ENCODE measurements around the gene PAK4.
"Not testable (repeated sequence)": the region's sequence is repeated elsewhere in the genome, so short reads cannot be mapped to it uniquely, and the experiment has no call there.

PAK4 gene

GRCh38 chr19:39209196-39209595, 83.6 kb downstream of the PAK4 start:
- Histone ChIP-seq H3K27ac (ENCODE audit: low read depth, low read length) (no peak overlapping the region), H3K79me2 (ENCODE audit: insufficient read depth, low read length) (no peaks in the 10 kb centered on the region), H3K4me3 (ENCODE audit: insufficient read depth, low read length, poor library complexity, severe bottlenecking) (no peak overlapping the region), H3K27me3 (ENCODE audit: low read length) (no peaks in the 10 kb centered on the region), H3K9ac (ENCODE audit: low read length) (no peak overlapping the region), H2AFZ (ENCODE audit: low read depth, low read length, severe bottlenecking) (no peak overlapping the region), H3F3A (ENCODE audit: insufficient read depth) (no peaks in the 10 kb centered on the region), H3K9me3 (ENCODE audit: insufficient read depth, low read length) (no peaks in the 10 kb centered on the region), H3K4me2 (ENCODE audit: low read depth, low read length, poor library complexity, severe bottlenecking) (no peak overlapping the region), H3K36me3 (ENCODE audit: low read length) (no peaks in the 10 kb centered on the region), H3K9me2 (replicated peaks; ENCODE audit: insufficient read depth, low read length) (no peaks in the 10 kb centered on the region), H4K20me1 (ENCODE audit: low read depth, low read length) (no peaks in the 10 kb centered on the region)
- TF ChIP-seq EZH2phosphoT487 (conservative IDR thresholded peaks at IDR 0.05; ENCODE audit: low read length) (no peak), CTCF (IDR thresholded peaks at IDR 0.05; ENCODE audit: insufficient read depth, low read length, poor library complexity, severe bottlenecking) (no peak)

GRCh38 chr19:39211731-39212374, 86.3 kb downstream of the PAK4 start:
- no peaks in the 10 kb centered on the region for H3F3A ChIP-seq (ENCODE audit: insufficient read depth)
- H3K4me3 ChIP-seq (ENCODE audit: insufficient read depth, low read length, poor library complexity, severe bottlenecking): no peak overlapping the region
- no peak overlapping the region for H2AFZ ChIP-seq (ENCODE audit: low read depth, low read length, severe bottlenecking)
- H3K9ac ChIP-seq (ENCODE audit: low read length): no peak overlapping the region
- H3K27me3 ChIP-seq (ENCODE audit: low read length): no peaks in the 10 kb centered on the region
- no peak overlapping the region for H3K27ac ChIP-seq (ENCODE audit: low read depth, low read length)
- no peaks in the 10 kb centered on the region for H3K9me3 ChIP-seq (ENCODE audit: insufficient read depth, low read length)
- TF ChIP-seq EZH2phosphoT487 (conservative IDR thresholded peaks at IDR 0.05; ENCODE audit: low read length) (no peak), CTCF (IDR thresholded peaks at IDR 0.05; ENCODE audit: insufficient read depth, low read length, poor library complexity, severe bottlenecking) (no peak)
- no peaks in the 10 kb centered on the region for H4K20me1 ChIP-seq (ENCODE audit: low read depth, low read length)
- no peaks in the 10 kb centered on the region for H3K36me3 ChIP-seq (ENCODE audit: low read length)
- H3K4me2 ChIP-seq (ENCODE audit: low read depth, low read length, poor library complexity, severe bottlenecking): no peak overlapping the region
- no peaks in the 10 kb centered on the region for H3K79me2 ChIP-seq (ENCODE audit: insufficient read depth, low read length)
- H3K9me2 ChIP-seq (replicated peaks; ENCODE audit: insufficient read depth, low read length): no peaks in the 10 kb centered on the region

- Histone ChIP-seq H3K4me2 (ENCODE audit: low read depth, low read length, poor library complexity, severe bottlenecking) (no peak overlapping the region), H3K79me2 (ENCODE audit: insufficient read depth, low read length) (no peaks in the 10 kb centered on the region), H2AFZ (ENCODE audit: low read depth, low read length, severe bottlenecking) (no peak overlapping the region), H3F3A (ENCODE audit: insufficient read depth) (no peaks in the 10 kb centered on the region), H3K27ac (ENCODE audit: low read depth, low read length) (no peak overlapping the region), H3K9me2 (replicated peaks; ENCODE audit: insufficient read depth, low read length) (no peaks in the 10 kb centered on the region), H3K4me3 (ENCODE audit: insufficient read depth, low read length, poor library complexity, severe bottlenecking) (no peak overlapping the region), H3K9ac (ENCODE audit: low read length) (no peak overlapping the region), H4K20me1 (ENCODE audit: low read depth, low read length) (no peaks in the 10 kb centered on the region), H3K36me3 (ENCODE audit: low read length) (no peaks in the 10 kb centered on the region), H3K27me3 (ENCODE audit: low read length) (no peaks in the 10 kb centered on the region), H3K9me3 (ENCODE audit: insufficient read depth, low read length) (no peaks in the 10 kb centered on the region)
- TF ChIP-seq CTCF (IDR thresholded peaks at IDR 0.05; ENCODE audit: insufficient read depth, low read length, poor library complexity, severe bottlenecking): no peak
- no peak for TF ChIP-seq EZH2phosphoT487 (conservative IDR thresholded peaks at IDR 0.05; ENCODE audit: low read length)
Observed at GRCh38 chr19:39212375-39212742, 86.8 kb downstream of the PAK4 start.

GRCh38 chr19:39215323-39215722, 89.7 kb downstream of the PAK4 start:
- H3K9me2 ChIP-seq (replicated peaks; ENCODE audit: insufficient read depth, low read length); H3F3A ChIP-seq (ENCODE audit: insufficient read depth); H4K20me1 ChIP-seq (ENCODE audit: low read depth, low read length); H3K27me3 ChIP-seq (ENCODE audit: low read length); H2AFZ ChIP-seq (ENCODE audit: low read depth, low read length, severe bottlenecking); H3K4me2 ChIP-seq (ENCODE audit: low read depth, low read length, poor library complexity, severe bottlenecking); H3K36me3 ChIP-seq (ENCODE audit: low read length); H3K9me3 ChIP-seq (ENCODE audit: insufficient read depth, low read length); H3K4me3 ChIP-seq (ENCODE audit: insufficient read depth, low read length, poor library complexity, severe bottlenecking); H3K9ac ChIP-seq (ENCODE audit: low read length); H3K79me2 ChIP-seq (ENCODE audit: insufficient read depth, low read length); H3K27ac ChIP-seq (ENCODE audit: low read depth, low read length): not testable (repeated sequence)

All from SU-DHL-6 (cell line).